IPS-18a (cell line): Measurements from ENCODE around the gene MOB4.
A peak's percentile ranks its signal among the peaks of the same experiment; 100 is the strongest.
"Not testable (repeated sequence)": the region's sequence is repeated elsewhere in the genome, so short reads cannot be mapped to it uniquely, and the experiment has no call there.

Experiments used
- H3K27ac ChIP-seq: one replicate; pipeline ENCODE4 v1.5.1; 2013; ENCODE audit warnings: low read length
- H3K27me3 ChIP-seq: one replicate; pipeline ENCODE4 v1.6.1; 2013; ENCODE audit warnings: mild to moderate bottlenecking, low read length; ENCODE audit not compliant: control insufficient read depth, insufficient read depth
- H3K36me3 ChIP-seq: one replicate; pipeline ENCODE4 v1.6.1; 2013; ENCODE audit warnings: low read depth, low read length; ENCODE audit not compliant: control insufficient read depth
- H3K4me1 ChIP-seq: one replicate; pipeline ENCODE4 v1.6.1; 2013; ENCODE audit warnings: low read depth, low read length; ENCODE audit not compliant: control insufficient read depth
- H3K4me3 ChIP-seq: one replicate; pipeline ENCODE4 v1.5.1; 2013; ENCODE audit warnings: low read length
- H3K9ac ChIP-seq: one replicate; pipeline ENCODE4 v1.6.1; 2013; ENCODE audit warnings: mild to moderate bottlenecking, low read length, moderate library complexity
- H3K9me3 ChIP-seq: one replicate; pipeline ENCODE4 v1.6.1; 2013; ENCODE audit warnings: low read depth, low read length; ENCODE audit not compliant: control insufficient read depth

MOB4 gene

DNA sequence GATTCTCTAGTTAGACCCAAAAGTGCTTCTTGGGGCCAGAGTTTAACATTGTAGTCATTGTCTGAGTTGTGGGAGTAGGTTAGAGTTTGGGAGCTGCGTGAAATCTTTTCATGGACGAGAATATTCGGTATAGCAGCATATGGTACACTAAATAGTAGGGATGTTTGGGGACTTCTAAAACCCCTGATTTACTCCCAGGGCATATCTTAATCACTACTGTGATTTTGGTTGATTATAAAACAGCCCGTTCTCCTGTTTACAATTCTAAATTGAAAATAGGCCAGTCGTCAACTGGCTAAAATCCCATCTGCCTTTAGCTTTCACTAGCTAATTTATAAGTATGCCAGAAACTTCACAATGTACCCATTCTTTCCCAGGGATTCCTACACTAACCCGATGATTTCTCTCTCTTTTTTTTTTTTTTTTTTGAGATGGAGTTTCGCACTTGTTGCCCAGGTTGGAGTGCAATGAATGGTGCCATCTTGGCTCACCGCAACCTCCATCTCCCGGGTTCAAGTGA lies 44.3 kb downstream of the MOB4 start:
- Histone ChIP-seq H3K4me3 (no peak overlapping the region), H3K9ac (no peak overlapping the region), H3K36me3 (peaks cover 5% of the 10 kb centered on the region), H3K27me3 (no peaks in the 10 kb centered on the region), H3K4me1 (no peaks in the 10 kb centered on the region), H3K9me3 (no peaks in the 10 kb centered on the region), H3K27ac (no peak overlapping the region)

- H3K9ac ChIP-seq, result no peak overlapping the region
- no peaks in the 10 kb centered on the region for H3K36me3 ChIP-seq
- peaks cover 16% of the 10 kb centered on the region for H3K9me3 ChIP-seq
- no peaks in the 10 kb centered on the region for H3K27me3 ChIP-seq
- H3K27ac ChIP-seq, result no peak overlapping the region
- peaks cover 3% of the 10 kb centered on the region for H3K4me1 ChIP-seq
- no peak overlapping the region for H3K4me3 ChIP-seq
These were observed 55.9 kb downstream of the MOB4 start for GRCh38 chr2:197571627-197572271.

- Histone ChIP-seq H3K36me3 (no peaks in the 10 kb centered on the region), H3K4me3 (no peak overlapping the region), H3K9ac (no peak overlapping the region), H3K27ac (no peak overlapping the region), H3K27me3 (no peaks in the 10 kb centered on the region), H3K9me3 (peaks cover 16% of the 10 kb centered on the region), H3K4me1 (peaks cover 19% of the 10 kb centered on the region)
These were observed 57.7 kb downstream of the MOB4 start for GRCh38 chr2:197573608-197574007.

- no peak overlapping the region for H3K9ac ChIP-seq
- H3K4me1 ChIP-seq, result peaks cover 19% of the 10 kb centered on the region
- no peaks in the 10 kb centered on the region for H3K36me3 ChIP-seq
- H3K27ac ChIP-seq, result no peak overlapping the region
- no peak overlapping the region for H3K4me3 ChIP-seq
- peaks cover 16% of the 10 kb centered on the region for H3K9me3 ChIP-seq
- no peaks in the 10 kb centered on the region for H3K27me3 ChIP-seq
These were observed 60.1 kb downstream of the MOB4 start for GRCh38 chr2:197575987-197576386.

DNA sequence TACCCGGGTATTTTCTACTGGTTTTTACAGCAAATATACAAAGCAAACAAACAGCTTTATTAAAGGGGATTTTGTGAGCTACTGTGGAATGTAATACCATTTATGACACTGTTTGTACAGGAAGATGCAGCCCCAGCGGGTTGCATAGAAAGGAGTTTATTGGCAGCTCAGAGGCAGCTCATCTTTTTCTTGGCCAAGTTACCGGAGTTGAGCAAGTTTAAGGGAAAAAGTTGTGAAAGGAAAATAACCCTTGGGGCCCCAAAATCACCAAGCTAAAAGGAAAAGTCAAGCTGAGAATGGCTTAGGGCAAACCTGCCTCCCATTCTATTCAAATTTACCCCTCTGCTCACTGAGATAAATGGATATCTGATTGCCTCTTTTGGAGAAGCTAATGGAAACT lies 60.8 kb downstream of the MOB4 start:
- H3K36me3 ChIP-seq, result no peaks in the 10 kb centered on the region
- peaks cover 16% of the 10 kb centered on the region for H3K9me3 ChIP-seq
- no peak overlapping the region for H3K27ac ChIP-seq
- no peak overlapping the region for H3K9ac ChIP-seq
- H3K27me3 ChIP-seq, result no peaks in the 10 kb centered on the region
- H3K4me3 ChIP-seq, result no peak overlapping the region
- H3K4me1 ChIP-seq, result peaks cover 19% of the 10 kb centered on the region

- Histone ChIP-seq H3K27ac (peak overlapping the region; percentile 11), H3K9me3 (peaks cover 16% of the 10 kb centered on the region), H3K4me3 (no peak overlapping the region), H3K9ac (no peak overlapping the region), H3K36me3 (no peaks in the 10 kb centered on the region), H3K4me1 (peaks cover 19% of the 10 kb centered on the region), H3K27me3 (no peaks in the 10 kb centered on the region)
These were observed 61.6 kb downstream of the MOB4 start for GRCh38 chr2:197577446-197577845.

GRCh38 chr2:197578294-197578693 lies 62.4 kb downstream of the MOB4 start:
- not testable (repeated sequence) for H3K27ac ChIP-seq, H3K9ac ChIP-seq, H3K36me3 ChIP-seq, H3K27me3 ChIP-seq
- Histone ChIP-seq H3K4me1 (peaks cover 19% of the 10 kb centered on the region), H3K4me3 (peak overlapping the region; percentile 44), H3K9me3 (peaks cover 16% of the 10 kb centered on the region)

GRCh38 chr2:197580166-197580565 lies 64.3 kb downstream of the MOB4 start:
- not testable (repeated sequence) for H3K9ac ChIP-seq, H3K9me3 ChIP-seq, H3K27ac ChIP-seq, H3K36me3 ChIP-seq, H3K27me3 ChIP-seq
- Histone ChIP-seq H3K4me1 (peaks cover 19% of the 10 kb centered on the region), H3K4me3 (peak overlapping the region; percentile 44)

- not testable (repeated sequence) for H3K36me3 ChIP-seq, H3K27ac ChIP-seq, H3K9me3 ChIP-seq, H3K27me3 ChIP-seq, H3K4me3 ChIP-seq
- Histone ChIP-seq H3K4me1 (peaks cover 29% of the 10 kb centered on the region), H3K9ac (peak overlapping the region; percentile 15)
These were observed 71.4 kb downstream of the MOB4 start for GRCh38 chr2:197587255-197587654.

DNA sequence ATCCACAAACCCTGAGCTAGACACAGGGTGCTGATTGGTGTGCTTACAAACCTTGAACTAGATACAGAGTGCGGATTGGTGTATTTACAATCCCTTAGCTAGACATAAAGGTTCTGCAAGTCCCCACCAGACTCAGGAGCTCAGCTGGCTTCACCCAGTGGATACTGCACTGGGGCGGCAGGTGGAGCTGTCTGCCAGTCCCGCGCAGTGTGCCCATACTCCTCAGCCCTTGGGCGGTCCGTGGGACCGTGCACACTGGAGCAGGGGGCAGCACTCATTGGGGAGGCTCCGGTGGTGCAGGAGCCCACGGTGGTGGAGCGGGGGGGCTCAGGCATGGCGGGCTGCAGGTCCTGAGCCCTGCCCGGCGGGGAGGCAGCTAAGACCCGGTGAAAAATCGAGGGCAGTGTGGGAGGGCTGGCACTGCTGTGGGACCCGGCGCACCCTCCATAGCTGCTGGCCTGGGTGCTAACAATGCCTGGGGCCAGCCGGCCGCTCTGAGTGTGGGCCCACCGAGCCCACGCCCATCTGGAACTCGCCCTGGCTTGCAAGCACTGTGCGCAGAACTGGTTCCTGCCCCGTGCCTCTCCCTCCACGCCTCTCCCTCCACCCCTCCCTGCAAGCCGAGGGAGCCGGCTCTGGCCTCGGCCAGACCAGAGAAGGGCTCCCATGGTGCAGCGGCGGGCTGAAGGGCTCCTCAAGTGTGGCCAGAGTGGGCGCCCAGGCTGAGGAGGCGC lies 75.6 kb downstream of the MOB4 start:
- H3K27me3 ChIP-seq, result no peaks in the 10 kb centered on the region
- no peaks in the 10 kb centered on the region for H3K36me3 ChIP-seq
- H3K9ac ChIP-seq, result no peak overlapping the region
- H3K4me1 ChIP-seq, result peaks cover 34% of the 10 kb centered on the region
- H3K27ac ChIP-seq, result no peak overlapping the region
- H3K9me3 ChIP-seq, result no peaks in the 10 kb centered on the region
- H3K4me3 ChIP-seq, result no peak overlapping the region

GRCh38 chr2:197596766-197597165 lies 80.9 kb downstream of the MOB4 start:
- H3K27me3 ChIP-seq, result no peaks in the 10 kb centered on the region
- H3K27ac ChIP-seq, result no peak overlapping the region
- no peaks in the 10 kb centered on the region for H3K9me3 ChIP-seq
- H3K4me3 ChIP-seq, result no peak overlapping the region
- H3K9ac ChIP-seq, result no peak overlapping the region
- H3K4me1 ChIP-seq, result peaks cover 27% of the 10 kb centered on the region
- no peaks in the 10 kb centered on the region for H3K36me3 ChIP-seq

- Histone ChIP-seq H3K27ac (no peak overlapping the region), H3K9me3 (no peaks in the 10 kb centered on the region), H3K4me3 (no peak overlapping the region), H3K27me3 (no peaks in the 10 kb centered on the region), H3K4me1 (peaks cover 27% of the 10 kb centered on the region), H3K9ac (no peak overlapping the region), H3K36me3 (no peaks in the 10 kb centered on the region)
These were observed 81.3 kb downstream of the MOB4 start for GRCh38 chr2:197597166-197597565.
